Measurements from ENCODE around the gene EFEMP2. TPM values are rescaled to one million over a fixed set of nuclear protein-coding genes. Genes with fewer than 3 reads are reported as not detected.

EFEMP2 gene
- total and polyA plus RNA-seq, 4 donors, result 34.2 to 67.0 (median 53.8) TPM

GRCh38 chr11:65883058-65883761 is 10.6 kb upstream of the EFEMP2 start:
- no peak overlapping the region for H3K4me3 ChIP-seq
- H3K9ac ChIP-seq (ENCODE audit: insufficient read depth in 1 of 2, low read length in 2 of 2), result no peak overlapping the region
- H3K27ac ChIP-seq (ENCODE audit: low read depth in 1 of 2, low read length in 1 of 2), result no peak overlapping the region
- ATAC-seq (ENCODE audit: insufficient read depth, low FRiP score), result no peak
- 93 to 95% methylated on average over 13 of the region's 13 CpGs for WGBS, 2 donors
- no peaks in the 10 kb centered on the region for H3K9me3 ChIP-seq (ENCODE audit: control insufficient read depth in 4 of 4, insufficient read depth in 3 of 4, low read length in 3 of 4)
- no peak for TF ChIP-seq CTCF (IDR thresholded peaks at IDR 0.05; ENCODE audit: control extremely low read depth, extremely low read depth)
- no peaks in the 10 kb centered on the region for H3K27me3 ChIP-seq (ENCODE audit: control insufficient read depth in 3 of 3, insufficient read depth in 3 of 3, low read length in 2 of 3)
- H3K4me1 ChIP-seq (ENCODE audit: control insufficient read depth in 5 of 5, insufficient read depth in 5 of 5, low read length in 5 of 5), result peaks cover 0 to 16% (median 8%) of the 10 kb centered on the region in 5 donors
- no peak for DNase-seq
- H3K36me3 ChIP-seq (ENCODE audit: control insufficient read depth in 4 of 4, insufficient read depth in 4 of 4, low read length in 4 of 4), result peaks cover 7 to 30% (median 24%) of the 10 kb centered on the region in 4 donors

- WGBS, 2 donors, result 93 to 97% methylated on average over 29 to 30 of the region's 30 CpGs
- no peak for ATAC-seq (ENCODE audit: insufficient read depth, low FRiP score)
- Histone ChIP-seq H3K4me1 (ENCODE audit: control insufficient read depth in 5 of 5, insufficient read depth in 5 of 5, low read length in 5 of 5) (peaks cover 0 to 9% (median 3%) of the 10 kb centered on the region in 5 donors), H3K27me3 (ENCODE audit: control insufficient read depth in 3 of 3, insufficient read depth in 3 of 3, low read length in 2 of 3) (no peaks in the 10 kb centered on the region), H3K36me3 (ENCODE audit: control insufficient read depth in 4 of 4, insufficient read depth in 4 of 4, low read length in 4 of 4) (peaks cover 7 to 30% (median 24%) of the 10 kb centered on the region in 4 donors), H3K9me3 (ENCODE audit: control insufficient read depth in 4 of 4, insufficient read depth in 3 of 4, low read length in 3 of 4) (no peaks in the 10 kb centered on the region), H3K27ac (ENCODE audit: low read depth in 1 of 2, low read length in 1 of 2) (no peak overlapping the region), H3K4me3 (no peak overlapping the region), H3K9ac (ENCODE audit: insufficient read depth in 1 of 2, low read length in 2 of 2) (no peak overlapping the region)
- TF ChIP-seq CTCF (IDR thresholded peaks at IDR 0.05; ENCODE audit: control extremely low read depth, extremely low read depth), result no peak
- no peak for DNase-seq
Measured at GRCh38 chr11:65882120-65883057, 9.8 kb upstream of the EFEMP2 start.

- H3K36me3 ChIP-seq (ENCODE audit: control insufficient read depth in 4 of 4, insufficient read depth in 4 of 4, low read length in 4 of 4), result peaks cover 7 to 27% (median 18%) of the 10 kb centered on the region in 4 donors
- ATAC-seq (ENCODE audit: insufficient read depth, low FRiP score) (no peak), DNase-seq (no peak)
- H3K27me3 ChIP-seq (ENCODE audit: control insufficient read depth in 3 of 3, insufficient read depth in 3 of 3, low read length in 2 of 3), result no peaks in the 10 kb centered on the region
- no peak for TF ChIP-seq CTCF (IDR thresholded peaks at IDR 0.05; ENCODE audit: control extremely low read depth, extremely low read depth)
- WGBS, 2 donors, result 52 to 62% methylated on average over 7 of the region's 7 CpGs
- H3K27ac ChIP-seq (ENCODE audit: low read depth in 1 of 2, low read length in 1 of 2), result peak overlapping the region in 1 of 2 donors; percentile 16
- H3K4me1 ChIP-seq (ENCODE audit: control insufficient read depth in 5 of 5, insufficient read depth in 5 of 5, low read length in 5 of 5), result peaks cover 0 to 8% (median 0%) of the 10 kb centered on the region in 5 donors
- H3K9ac ChIP-seq (ENCODE audit: insufficient read depth in 1 of 2, low read length in 2 of 2), result no peak overlapping the region
- H3K9me3 ChIP-seq (ENCODE audit: control insufficient read depth in 4 of 4, insufficient read depth in 3 of 4, low read length in 3 of 4), result no peaks in the 10 kb centered on the region
- H3K4me3 ChIP-seq, result no peak overlapping the region
Measured at GRCh38 chr11:65880844-65881421, 8.3 kb upstream of the EFEMP2 start.
